ENCODE measurements around the gene TCF7L2. TPM values are rescaled to one million over a fixed set of nuclear protein-coding genes. Genes with fewer than 3 reads are reported as not detected.

TCF7L2 gene
- total and polyA plus RNA-seq, 9 of the 15 experiments (the other 6 are each of a cell fraction or from before 2014, with no cell fraction given) = 0.32 to 2.8 (median 0.92) TPM

DNA sequence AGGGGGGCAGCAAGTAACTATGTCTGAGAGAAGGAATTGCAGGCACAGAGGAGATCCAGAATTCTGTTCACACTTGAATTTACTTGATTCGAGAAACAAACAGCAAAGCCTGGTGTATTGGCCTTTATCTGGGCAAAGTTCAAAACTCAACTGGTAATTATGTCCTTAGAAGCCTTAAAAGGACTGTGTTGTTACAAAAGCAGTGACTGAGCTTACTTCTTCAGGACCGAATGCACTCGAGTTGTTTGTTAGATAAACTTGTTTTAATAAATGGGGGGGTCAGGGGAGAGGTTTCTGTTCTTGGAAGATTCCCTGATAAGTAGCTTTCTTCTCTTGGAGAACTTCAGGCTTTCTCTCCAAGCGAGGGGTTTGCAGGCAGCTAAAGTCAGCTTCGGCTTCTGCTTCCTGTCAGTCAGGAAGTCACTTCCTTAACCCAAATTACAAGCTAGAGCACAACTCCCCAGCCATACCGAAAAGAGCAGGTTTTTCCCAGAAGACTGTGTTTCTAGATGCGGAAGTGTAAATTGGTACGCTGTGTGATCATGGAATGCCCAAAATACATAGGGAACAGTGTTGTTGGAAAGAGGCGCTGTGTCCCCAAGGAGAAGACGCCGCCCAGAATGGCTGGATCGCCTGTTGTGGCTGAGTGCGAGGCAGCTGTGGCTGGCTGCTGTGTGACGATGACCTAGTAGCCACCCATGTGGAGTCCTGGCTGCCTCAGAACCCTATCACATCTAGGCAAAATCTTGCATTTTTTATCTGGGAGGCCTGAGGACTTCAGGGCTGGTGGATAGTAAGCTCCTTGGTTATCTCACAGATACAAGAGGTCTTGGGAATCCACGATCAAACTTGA lies 110.4 kb downstream of the TCF7L2 start (continued):
- TF ChIP-seq MYC (IDR thresholded peaks at IDR 0.05; ENCODE audit: low read depth, low read length) = peak; percentile 69; the same call in 1 of the 2 replicates
- no peak for TF ChIP-seq MYC (CRISPR knock-in tag; IDR thresholded peaks at IDR 0.05; ENCODE audit: borderline replicate concordance, low read depth)
- TF ChIP-seq HCFC1 (IDR thresholded peaks at IDR 0.05; ENCODE audit: low read depth, low read length) = no peak
- TF ChIP-seq SRSF1 (IDR thresholded peaks at IDR 0.05; ENCODE audit: low read depth, low read length) = no peak
- no peak for TF ChIP-seq THRAP3 (IDR thresholded peaks at IDR 0.05; ENCODE audit: borderline replicate concordance)
- TF ChIP-seq STAG1 (CRISPR knock-in tag; IDR thresholded peaks at IDR 0.05; ENCODE audit: borderline replicate concordance) = no peak
- TF ChIP-seq, protein P1, sequence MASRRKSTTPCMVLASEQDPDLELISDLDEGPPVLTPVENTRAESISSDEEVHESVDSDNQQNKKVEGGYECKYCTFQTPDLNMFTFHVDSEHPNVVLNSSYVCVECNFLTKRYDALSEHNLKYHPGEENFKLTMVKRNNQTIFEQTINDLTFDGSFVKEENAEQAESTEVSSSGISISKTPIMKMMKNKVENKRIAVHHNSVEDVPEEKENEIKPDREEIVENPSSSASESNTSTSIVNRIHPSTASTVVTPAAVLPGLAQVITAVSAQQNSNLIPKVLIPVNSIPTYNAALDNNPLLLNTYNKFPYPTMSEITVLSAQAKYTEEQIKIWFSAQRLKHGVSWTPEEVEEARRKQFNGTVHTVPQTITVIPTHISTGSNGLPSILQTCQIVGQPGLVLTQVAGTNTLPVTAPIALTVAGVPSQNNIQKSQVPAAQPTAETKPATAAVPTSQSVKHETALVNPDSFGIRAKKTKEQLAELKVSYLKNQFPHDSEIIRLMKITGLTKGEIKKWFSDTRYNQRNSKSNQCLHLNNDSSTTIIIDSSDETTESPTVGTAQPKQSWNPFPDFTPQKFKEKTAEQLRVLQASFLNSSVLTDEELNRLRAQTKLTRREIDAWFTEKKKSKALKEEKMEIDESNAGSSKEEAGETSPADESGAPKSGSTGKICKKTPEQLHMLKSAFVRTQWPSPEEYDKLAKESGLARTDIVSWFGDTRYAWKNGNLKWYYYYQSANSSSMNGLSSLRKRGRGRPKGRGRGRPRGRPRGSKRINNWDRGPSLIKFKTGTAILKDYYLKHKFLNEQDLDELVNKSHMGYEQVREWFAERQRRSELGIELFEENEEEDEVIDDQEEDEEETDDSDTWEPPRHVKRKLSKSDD (conservative IDR thresholded peaks at IDR 0.05; ENCODE audit: low read length) = no peak
- TF ChIP-seq PURB (CRISPR knock-in tag; IDR thresholded peaks at IDR 0.05; ENCODE audit: low read depth) = no peak
- TF ChIP-seq, protein P2, sequence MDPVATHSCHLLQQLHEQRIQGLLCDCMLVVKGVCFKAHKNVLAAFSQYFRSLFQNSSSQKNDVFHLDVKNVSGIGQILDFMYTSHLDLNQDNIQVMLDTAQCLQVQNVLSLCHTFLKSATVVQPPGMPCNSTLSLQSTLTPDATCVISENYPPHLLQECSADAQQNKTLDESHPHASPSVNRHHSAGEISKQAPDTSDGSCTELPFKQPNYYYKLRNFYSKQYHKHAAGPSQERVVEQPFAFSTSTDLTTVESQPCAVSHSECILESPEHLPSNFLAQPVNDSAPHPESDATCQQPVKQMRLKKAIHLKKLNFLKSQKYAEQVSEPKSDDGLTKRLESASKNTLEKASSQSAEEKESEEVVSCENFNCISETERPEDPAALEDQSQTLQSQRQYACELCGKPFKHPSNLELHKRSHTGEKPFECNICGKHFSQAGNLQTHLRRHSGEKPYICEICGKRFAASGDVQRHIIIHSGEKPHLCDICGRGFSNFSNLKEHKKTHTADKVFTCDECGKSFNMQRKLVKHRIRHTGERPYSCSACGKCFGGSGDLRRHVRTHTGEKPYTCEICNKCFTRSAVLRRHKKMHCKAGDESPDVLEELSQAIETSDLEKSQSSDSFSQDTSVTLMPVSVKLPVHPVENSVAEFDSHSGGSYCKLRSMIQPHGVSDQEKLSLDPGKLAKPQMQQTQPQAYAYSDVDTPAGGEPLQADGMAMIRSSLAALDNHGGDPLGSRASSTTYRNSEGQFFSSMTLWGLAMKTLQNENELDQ (CRISPR knock-in tag; IDR thresholded peaks at IDR 0.05; ENCODE audit: borderline replicate concordance) = no peak
- peak in 1 of 2 experiments; percentile 69; a peak in 2 of 4 replicates for TF ChIP-seq TBL1XR1 (IDR thresholded peaks at IDR 0.05; ENCODE audit: low read length in 2 of 2)
- TF ChIP-seq HDAC8 (tag; IDR thresholded peaks at IDR 0.05) = no peak
- TF ChIP-seq SMAD3 (CRISPR knock-in tag; conservative IDR thresholded peaks at IDR 0.05) = no peak
- no peak for TF ChIP-seq ZNF354B (CRISPR knock-in tag; IDR thresholded peaks at IDR 0.05)
- TF ChIP-seq, protein P3, sequence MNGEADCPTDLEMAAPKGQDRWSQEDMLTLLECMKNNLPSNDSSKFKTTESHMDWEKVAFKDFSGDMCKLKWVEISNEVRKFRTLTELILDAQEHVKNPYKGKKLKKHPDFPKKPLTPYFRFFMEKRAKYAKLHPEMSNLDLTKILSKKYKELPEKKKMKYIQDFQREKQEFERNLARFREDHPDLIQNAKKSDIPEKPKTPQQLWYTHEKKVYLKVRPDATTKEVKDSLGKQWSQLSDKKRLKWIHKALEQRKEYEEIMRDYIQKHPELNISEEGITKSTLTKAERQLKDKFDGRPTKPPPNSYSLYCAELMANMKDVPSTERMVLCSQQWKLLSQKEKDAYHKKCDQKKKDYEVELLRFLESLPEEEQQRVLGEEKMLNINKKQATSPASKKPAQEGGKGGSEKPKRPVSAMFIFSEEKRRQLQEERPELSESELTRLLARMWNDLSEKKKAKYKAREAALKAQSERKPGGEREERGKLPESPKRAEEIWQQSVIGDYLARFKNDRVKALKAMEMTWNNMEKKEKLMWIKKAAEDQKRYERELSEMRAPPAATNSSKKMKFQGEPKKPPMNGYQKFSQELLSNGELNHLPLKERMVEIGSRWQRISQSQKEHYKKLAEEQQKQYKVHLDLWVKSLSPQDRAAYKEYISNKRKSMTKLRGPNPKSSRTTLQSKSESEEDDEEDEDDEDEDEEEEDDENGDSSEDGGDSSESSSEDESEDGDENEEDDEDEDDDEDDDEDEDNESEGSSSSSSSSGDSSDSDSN (IDR thresholded peaks at IDR 0.05; ENCODE audit: borderline replicate concordance in 1 of 2, low read depth in 2 of 2, low read length in 2 of 2) = no peak
- TF ChIP-seq, protein P4, sequence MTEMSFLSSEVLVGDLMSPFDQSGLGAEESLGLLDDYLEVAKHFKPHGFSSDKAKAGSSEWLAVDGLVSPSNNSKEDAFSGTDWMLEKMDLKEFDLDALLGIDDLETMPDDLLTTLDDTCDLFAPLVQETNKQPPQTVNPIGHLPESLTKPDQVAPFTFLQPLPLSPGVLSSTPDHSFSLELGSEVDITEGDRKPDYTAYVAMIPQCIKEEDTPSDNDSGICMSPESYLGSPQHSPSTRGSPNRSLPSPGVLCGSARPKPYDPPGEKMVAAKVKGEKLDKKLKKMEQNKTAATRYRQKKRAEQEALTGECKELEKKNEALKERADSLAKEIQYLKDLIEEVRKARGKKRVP (CRISPR knock-in tag; IDR thresholded peaks at IDR 0.05) = no peak
- no peak for TF ChIP-seq GTF2E2 (tag; IDR thresholded peaks at IDR 0.05)
- no peak for TF ChIP-seq ZBTB43 (CRISPR knock-in tag; IDR thresholded peaks at IDR 0.05)
